GM12892 (cell line): ENCODE data around the gene ZNF407.

Experiments used
- POLR2AphosphoS5 ChIP-seq: IDR thresholded peaks from 2 replicates; pipeline ENCODE4 v1.6.1; 2011; ENCODE audit warnings: low read depth, low read length, control low read depth
- TAF1 ChIP-seq: IDR thresholded peaks from 2 replicates; pipeline ENCODE4 v1.6.1; 2011; ENCODE audit warnings: low read depth, mild to moderate bottlenecking, control low read depth, low read length, borderline replicate concordance

DNA sequence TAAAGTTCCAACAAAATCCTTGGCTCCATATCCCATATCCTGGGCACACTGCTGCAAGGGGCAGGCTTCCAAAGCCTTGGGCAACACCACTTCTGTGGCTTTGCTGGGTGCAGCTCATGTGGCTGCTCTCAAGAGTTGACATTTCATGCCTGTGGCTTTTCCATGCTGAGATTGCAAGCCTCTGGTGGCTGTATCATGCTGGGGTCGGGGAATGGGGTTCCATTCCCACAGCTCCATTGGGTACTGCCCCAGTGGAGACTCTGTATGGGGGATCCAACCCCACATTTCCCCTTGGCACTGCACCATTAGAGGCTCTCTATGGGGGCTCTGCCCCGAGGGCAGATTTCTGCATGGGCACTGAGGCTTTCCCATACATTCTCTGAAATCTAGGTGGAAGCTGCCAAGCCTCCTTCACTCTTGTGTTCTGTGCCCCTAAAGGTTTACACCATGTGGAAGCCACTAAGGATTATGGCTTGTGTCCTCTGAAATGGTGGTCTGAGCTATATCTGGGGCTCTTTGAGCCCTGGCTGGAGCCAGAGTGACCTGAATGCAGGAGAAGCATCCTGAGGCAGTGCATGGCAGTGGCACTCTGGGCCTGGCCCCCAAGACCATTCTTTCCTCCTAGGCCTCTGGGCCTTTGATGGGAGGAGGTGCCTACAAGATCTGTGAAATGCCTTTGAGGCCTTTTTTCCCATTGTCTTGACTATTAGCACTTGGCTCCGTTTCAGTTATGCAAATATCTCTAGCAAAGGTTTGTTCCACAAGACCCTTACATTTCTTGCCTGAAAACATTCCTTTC is 503.4 kb downstream of the ZNF407 start:
- TF ChIP-seq POLR2AphosphoS5 (no peak), TAF1 (no peak)
